Hematopoietic multipotent progenitor cell treated with erythropoietin and hydrocortisone succinate and interleukin-3 and kit ligand, for 8 days (in vitro differentiated cells): ENCODE measurements around the gene ZNF143.
"Not testable (repeated sequence)": the region's sequence is repeated elsewhere in the genome, so short reads cannot be mapped to it uniquely, and the experiment has no call there.

Experiments
- DNase-seq: peaks from one replicate; pipeline ENCODE4 v3.0.0-alpha.2; 2015

The ZNF143 gene

DNA sequence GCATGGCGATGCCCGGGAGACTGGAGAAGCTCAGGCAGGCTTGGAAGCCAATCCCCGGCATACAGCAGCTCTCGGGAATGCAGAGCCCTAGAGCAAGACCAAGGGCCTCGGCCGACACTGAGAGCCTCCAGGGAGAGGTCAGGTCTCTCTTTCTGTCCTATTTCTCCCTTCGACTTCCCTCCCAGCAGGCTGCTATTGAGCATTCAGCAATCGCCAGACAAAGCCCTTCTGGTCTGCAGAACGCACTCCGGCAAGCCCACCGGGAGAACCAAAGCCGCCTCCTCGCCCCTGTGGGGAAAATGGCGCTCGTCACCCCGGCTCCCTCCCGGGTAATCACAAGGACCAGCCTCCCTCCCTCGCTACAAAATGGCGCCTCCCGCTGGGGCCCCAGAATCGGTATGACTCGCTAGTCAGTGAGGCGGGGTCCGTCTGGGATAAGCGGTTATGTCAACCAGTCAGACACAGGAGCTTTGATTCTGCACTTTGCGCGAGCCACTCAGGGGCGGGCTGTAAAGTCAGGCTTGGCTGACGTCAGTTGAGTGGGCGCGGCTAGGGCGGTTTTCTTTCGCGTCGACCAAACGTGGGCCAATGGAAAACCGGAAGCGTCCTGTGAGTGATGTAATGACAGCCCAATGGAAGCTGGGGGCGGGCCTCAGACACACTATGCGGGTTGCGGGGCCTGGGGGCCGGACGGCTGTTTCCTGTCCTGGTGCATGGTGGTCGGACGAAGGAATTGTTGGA, at the start of gene ZNF143:
Gene ZNF143 (plus strand): TSS at position 691 of the 741 bp plus-strand sequence. CDS start 10,297 bp downstream, outside the sequence.
- peak; percentile 100 for DNase-seq

DNA sequence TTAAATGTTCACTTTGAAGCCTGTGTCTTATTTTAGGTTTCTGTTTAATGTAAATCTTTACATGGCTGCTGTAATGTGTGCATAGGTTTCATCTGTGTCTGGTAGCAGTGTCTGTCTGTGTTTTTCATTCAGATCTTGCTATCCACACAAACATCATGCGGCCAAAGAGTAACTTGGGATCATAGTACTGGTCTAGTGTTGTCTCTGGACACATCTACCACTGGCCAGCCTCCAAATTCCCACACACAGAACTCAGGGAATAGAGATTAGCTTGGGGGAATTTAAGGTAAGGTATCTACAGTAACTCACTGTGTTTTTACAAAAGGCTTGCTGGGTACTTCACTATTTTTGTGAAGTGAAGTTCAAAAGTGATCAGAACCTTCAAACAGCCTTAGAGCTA, 32.1 kb upstream of the ZNF143 start:
- DNase-seq = no peak

DNA sequence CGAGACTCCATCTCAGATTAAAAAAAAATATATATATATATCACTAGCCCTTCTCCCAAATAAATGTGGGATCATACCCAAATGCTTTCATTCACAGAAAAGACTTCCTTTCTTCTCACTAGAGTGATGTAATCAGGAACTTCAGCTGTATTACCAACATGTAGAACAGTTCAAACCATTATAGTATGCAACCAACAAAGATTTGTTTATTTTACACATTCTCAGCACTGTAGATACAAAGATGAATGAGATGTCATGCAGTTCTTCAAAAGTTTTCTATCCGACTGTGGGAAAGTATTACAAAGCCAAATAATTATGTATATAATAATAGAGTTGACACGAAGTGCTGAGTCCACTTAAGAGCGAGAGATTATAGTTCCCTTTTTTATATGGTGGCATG, 22.2 kb upstream of the ZNF143 start:
- no peak for DNase-seq

DNA sequence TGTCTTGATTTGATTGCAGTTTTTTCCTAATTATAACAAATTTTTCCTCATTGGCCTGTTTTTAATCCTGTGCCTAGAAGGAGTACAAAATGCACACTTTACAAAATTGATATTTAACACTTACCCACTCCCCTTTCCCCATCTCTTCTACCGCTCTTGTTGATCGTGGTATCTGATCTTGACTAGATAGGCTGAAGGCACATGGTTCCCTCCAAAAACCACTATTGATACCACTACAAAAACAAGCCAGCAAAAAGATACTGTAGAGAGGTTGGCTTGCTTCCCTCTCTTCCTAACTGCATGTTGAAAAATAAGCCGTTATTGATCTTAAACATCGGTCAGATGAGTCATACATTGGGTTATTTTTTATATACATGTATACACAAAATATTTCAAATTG, 14.6 kb upstream of the ZNF143 start:
- DNase-seq = no peak

DNA sequence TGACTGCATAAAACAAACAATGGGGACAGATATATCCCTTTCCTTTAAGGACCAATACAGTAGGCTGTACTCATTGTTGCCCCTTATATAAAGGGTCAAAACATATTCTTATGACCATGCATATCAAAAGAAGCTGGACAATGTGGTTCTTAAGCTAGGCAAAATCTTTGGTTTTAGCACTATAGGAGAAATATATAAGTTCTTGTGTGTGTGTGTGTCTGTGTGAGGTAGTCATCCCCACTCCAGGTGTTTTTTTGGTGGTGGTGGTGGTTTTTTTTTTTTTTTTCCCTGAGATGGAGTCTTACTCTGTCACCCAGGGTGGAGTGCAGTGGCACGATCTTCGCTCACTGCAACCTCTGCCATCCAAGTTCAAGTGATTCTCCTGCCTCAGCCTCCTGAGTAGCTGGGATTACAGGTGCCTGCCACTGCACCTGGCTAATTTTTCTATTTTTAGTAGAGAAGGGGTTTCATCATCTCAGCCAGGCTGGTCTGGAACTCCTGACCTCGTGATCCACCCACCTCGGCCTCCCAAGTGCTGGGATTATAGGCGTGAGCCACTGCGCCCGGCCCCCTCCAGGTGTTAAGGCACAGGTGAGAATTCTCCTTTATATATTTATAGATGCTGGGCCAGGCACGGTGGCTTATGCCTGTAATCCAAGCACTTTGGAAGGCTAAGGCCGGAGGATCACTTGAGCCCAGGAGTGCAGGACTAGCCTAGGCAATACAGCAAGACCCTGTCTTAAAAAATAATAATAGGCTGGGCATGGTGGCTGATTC, 12.0 kb upstream of the ZNF143 start:
- no peak for DNase-seq

DNA sequence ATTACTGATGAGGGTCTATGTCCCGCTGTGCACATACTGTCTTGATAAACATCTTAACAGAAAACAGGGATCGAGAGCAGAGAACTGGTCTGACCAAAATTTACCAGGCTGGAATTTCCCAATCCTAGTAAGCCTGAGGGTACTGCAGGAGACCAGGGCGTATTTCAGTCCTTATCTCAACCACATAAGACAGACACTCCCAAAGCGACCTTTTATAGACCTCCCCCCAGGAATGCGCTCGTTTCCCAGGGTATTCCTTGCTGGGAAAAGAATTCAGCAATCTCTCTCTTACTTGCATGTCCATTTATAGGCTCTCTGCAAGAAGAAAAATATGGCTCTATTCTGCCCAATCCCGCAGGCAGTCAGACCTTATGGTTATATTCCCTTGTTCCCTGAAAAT, 8.8 kb upstream of the ZNF143 start:
- not testable (repeated sequence) for DNase-seq

DNA sequence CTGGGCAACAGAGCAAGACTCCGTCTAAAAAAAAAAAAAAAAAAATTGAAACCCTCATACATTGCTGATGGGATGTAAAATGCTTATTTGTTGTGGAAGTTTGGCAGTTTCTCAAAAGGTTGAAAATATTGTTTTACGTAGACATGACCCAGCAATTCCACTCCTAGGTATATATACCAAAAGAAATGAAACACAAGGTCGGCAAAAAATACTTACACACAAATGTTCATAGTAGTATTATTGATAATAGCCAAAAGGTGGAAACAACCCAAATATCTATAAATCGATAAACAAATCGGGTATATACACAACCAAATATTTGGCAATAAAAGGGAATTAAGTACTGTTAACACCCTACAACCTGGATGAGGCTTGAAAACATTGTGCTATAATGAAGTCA, 5.1 kb upstream of the ZNF143 start:
- no peak for DNase-seq

DNA sequence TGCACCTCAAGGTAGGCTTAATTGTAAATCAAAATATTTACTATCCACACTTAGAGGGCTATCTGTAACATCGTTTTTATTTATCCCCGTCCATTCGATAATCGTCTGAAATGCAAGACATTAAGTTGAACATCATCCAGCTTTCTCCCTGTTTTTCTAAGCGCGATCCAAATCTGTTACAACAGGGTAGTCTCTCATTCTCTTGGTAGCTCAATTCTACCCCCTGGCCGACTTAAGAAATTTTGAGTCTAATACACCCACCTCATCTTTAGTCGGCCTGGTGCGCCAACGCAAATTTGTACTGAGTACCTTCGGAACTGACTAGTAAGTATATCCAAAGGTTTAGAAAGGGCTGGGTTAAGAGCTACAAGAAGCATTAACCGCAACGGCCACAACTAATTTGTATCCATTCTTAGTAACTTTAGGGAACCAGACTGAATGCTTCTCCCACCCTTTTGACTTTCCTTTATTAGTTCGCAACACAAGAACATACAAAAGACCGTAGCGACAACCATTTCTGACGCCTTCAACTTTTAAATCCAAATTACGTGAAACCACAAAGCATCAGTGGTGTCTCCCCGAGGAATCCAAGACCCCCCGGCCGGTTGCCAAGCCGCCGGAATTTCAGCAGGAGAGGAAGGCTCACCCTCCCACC, 1.0 kb upstream of the ZNF143 start:
- peak; percentile 55 for DNase-seq

DNA sequence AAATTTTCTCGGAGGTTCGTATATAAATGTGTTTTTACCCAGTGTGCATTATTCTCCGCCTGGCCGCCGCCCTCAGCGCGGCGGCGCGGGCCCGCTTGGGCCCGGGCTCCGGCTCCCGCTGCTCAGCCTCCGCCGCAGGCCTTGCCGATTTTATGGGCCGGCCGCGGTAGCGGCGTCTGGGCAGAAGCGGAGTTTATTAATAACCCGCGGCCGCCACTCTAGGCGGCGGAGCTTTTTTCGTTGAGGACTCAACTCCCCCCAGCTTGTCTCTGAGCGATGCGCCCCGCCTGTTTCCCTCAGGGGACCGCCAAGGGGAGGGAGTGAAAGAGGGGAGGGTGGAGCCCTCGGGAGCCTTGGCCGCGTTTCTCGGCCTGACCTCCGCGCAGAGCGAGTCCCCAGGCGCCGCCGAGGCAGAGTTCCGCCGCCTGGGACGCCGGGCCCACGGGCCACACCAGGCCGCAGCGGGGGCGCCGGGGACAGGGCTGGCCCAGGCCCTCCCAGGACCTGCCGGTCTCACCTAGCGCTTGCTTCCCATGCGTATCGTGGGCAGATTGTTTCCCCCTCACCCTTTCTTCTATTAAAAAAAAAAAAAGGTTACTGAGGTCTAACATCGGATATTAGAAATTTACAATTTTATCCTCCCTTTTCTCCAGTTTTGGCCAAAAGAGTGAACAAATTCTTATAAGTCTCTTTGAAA, 399 bp downstream of the ZNF143 start:
- DNase-seq = peak; percentile 91

DNA sequence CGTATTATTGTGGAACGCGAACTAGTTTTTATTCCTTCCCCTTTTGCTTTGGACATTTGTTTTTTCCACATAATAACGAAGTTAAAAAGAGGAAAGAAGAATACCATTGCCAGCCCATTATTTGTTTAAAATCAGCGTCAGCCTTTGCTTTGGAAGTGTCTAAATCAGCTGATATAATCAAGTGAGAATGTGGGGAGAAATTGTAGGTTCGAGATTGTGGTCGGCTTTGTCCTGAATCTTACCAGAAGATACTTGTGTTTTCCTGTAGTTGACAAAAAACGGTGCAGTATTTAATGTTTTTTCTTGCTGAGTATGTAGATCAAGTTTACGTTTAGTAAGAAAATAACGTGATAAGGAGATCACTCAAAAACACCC, 935 bp downstream of the ZNF143 start:
- peak; percentile 36 for DNase-seq

DNA sequence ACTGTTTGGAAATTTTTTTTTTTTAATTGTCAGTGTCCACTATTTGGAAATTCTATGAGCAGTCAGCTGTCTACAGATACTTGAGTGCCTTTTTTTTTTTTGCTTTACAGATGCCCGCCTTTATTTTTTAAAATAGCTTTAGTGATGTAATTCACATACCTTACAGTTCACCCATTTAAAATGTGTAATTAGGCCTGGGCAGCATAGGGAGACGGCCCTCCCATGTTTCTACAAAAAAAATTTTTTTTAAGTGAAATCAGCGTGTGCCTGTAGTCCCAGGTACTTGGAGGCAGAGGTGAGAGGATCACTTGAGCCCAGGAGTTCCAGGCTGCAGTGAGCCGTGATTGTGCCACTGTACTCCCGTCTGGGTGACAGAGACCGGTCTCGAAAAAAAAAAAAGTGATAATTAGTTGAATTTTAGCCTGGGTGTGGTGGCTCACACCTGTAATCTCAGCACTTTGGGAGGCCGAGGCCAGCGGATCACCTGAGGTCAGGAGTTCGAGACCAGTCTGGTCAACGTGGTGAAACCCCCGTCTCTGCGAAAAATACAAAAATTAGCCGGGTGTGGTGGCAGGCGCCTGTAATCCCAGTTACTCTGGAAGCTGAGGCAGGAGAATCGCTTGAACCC, 1.5 kb downstream of the ZNF143 start:
- DNase-seq = no peak

DNA sequence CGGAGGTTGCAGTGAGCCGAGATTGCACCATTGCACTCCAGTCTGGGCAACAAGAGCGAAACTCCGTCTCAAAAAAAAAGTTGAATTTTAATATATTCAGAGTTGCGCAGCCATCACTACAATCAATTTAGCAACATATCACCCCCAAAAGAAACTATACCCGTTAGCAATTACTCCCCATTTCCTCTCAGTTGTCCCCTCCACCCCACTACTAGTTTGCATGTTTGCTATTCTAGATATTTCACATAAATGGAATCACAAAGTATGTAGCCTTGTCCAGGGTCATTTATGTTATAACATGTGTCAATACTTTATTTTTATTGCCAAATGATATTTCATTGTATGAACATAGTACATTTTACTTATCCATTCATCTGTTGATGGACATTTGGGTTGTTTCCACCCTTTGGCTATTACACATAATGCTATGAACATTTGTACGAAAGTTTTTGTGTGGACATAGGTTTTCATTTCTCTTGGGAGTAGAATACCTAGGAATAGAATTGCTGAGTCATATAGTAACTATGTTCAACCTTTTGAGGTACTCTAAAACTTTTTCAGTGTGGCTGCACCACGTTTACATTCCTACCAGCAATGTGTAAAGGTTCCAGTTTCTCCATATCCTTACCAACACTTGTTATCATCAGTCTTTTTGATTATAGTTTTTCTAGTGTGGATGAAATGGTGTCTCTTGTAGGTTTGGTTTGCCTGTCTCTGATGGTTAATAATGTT, 2.2 kb downstream of the ZNF143 start:
- peak; percentile 21 for DNase-seq

DNA sequence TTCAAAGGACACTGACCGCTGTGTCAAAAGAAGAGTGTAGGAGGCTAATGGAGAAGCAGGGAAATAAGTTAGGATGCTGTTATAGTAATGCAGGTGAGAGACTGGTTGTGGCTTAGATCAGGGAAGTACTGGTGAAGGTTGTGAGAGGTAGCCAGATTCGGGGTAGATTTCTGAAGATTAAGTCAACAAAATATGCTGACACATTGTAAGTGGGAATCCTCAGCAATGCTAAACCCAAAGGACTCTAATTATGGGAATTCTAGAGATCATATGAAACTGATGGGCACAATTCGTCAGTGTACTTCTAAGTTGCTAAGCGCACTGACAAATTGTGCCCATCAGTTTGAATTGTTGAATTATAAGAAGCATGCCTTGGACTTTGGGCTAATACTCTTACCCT, 10.0 kb downstream of the ZNF143 start:
- DNase-seq = no peak

DNA sequence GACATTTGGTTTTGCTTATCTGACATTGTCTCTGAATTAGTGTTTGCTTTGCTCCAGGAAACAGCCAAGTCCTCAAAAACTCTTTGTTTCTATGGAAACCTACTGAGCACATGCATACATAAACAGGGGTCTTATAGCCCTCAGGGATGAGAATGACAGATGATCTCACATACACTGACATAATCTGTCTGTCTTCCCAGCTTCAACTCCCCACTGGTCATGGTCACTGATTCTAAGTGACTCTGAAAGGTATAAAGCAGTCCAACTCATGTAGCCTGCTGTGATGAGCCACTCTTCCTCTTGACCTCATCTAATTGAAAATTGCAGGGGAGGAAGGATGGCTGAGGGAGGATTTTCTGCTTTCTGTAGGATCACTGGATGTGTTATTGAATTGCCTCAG, 12.6 kb downstream of the ZNF143 start:
- DNase-seq = no peak

DNA sequence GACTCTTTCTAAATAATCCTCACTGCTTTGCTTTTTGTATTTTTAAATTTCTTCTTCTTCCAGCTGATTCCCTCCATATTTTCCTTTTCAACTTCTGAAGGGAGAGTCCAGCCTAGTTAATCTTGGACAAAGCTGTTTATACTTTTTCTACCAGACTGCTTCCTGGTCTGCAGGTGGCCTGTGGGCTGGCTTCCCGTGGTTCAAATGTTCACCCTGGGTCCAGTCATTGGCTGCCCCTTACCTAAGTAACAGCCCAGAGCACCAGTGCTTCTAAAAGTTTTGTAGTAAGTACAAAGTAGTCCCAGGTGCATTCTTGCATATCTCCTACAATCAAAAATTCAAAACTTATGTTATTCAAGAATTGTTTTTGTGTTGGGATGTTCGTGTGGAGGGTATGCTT, 19.1 kb downstream of the ZNF143 start:
- no peak for DNase-seq

DNA sequence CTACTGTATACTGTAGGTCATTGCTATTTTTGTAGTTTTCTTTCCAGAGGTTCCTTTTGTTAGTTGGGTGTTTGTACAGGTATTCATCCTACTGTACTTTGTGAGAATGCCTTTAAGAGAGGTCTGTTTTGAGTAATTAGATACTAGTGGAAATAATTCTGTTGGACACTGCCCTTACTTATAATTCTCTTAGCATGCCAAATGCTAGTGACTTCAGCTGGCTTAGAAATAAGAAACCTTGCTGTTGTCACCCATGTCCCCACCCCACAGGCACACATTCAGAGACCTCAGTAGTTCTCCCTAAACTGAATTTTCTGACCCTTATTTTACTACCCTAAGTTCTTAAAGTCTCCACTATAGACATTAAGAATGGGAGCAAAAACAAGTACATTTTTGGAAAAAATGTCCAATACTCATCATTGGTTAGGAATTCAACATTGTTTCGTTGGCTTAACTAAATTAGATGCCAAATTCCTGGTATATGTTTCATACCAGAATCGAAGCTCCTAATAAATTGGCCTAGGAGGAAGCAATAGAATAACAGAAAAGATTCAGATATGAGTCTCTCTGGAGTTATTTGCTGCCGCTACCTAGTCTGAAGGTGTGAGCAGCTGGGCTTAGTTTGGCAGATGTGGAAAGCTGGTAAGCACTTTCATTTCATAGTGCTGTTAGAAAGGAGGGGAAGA, 28.4 kb downstream of the ZNF143 start:
- no peak for DNase-seq

DNA sequence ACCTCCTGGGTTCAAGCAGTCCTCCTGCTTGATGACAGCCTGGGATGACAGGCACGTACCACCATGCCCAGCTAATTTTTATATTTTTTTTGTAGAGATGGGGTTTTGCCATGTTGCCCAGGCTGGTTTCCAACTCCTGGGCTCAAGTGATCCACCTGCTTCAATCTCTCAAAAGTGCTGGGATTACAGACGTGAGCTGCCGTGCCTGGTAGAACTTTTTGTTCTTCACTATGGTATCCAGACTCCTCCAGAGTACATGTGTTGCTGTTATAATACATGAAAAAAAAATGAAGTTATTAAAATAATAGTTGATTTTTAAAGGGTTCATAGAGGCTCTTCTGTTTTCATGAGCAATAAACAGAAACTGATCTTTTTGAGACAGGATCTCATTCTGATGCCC, 29.6 kb downstream of the ZNF143 start:
- no peak for DNase-seq

DNA sequence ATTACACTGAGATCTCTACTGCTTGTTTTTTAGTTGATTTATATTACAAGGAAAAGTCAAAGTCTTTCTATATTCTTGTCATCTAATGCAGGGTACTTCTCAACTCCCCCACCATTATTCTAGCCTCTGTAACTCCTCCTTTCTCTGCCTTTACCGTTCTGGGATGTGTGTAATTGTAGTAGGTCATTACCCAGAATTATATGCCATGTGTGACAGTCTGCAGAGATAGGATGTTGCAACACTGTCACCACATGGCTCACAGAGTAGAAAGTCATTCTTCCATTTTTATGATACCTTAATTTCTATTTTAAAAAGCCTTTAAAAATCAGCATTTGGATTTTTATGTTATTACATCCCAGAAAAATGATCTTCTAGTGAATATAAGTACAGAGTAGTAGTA, 32.7 kb downstream of the ZNF143 start:
- no peak for DNase-seq

DNA sequence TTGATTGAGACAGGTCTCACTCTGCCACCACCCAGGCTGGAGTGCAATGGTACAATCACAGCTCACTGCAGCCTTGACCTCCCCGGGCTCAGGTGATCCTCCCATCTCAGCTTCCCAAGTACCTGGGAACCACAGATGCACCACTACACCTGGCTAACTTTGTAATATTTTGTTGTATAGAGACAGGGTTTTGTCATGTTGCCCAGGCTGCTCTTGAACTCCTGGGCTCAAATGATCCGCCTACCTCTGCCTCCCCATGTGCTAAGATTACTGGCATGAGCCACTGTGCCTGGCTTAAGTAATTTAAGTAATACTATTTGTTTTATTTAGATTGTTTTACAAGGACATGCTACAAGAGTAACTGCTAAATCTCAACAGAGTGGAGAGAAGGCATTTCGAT, 33.5 kb downstream of the ZNF143 start:
- DNase-seq = no peak

DNA sequence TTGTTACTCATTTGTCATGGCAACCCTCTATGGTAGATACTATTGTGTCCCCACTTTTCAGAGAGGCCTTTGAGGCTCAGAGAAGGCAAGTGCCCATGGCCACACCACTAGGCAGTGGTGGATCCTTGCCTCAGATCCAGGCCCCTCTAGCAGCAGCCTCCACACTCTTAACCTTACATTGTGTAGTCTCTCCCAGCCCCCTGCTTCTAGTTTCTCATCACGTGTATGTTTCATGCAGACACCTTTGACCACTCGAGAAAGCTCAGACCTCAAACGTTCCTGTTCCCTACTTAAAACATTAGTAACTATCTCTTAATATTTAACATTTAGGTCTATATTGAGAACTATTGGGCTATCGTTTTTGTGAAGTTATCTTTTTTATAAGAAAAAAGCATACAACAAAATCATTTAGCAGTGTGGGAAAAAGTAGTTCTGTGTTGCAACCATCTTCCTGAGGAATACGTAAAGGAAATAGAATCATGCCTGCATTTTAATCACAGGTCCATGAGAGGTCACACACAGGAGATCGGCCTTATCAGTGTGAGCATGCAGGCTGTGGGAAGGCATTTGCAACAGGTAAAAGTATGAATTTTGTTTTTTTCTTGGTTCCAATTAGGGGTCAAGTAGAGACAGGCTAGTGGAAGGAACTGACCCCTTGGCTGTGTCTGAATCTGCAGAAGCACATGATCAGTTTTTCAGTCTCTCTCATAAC, 35.1 kb downstream of the ZNF143 start:
- no peak for DNase-seq
